Upper lobe of right lung (tissue), 1 donor: ENCODE results near the gene ZMYND12. TPM values are rescaled to one million over a fixed set of nuclear protein-coding genes. Genes with fewer than 3 reads are reported as not detected.

Source experiments
- ATAC-seq: fragments of 200-7000 bp; cut with Tn5 transposase; one replicate; pipeline ENCODE4 v1.9.1; 2020; ENCODE audit warnings: mild to moderate bottlenecking, moderate library complexity
- DNase-seq: peaks from one replicate; pipeline ENCODE4 v3.0.0-alpha.2; 2020
- H3K27ac ChIP-seq: fragments of 200-600 bp; one replicate; pipeline ENCODE4 v1.8.0; 2022
- H3K27me3 ChIP-seq: fragments of 200-600 bp; one replicate; pipeline ENCODE4 v1.8.0; 2022; ENCODE audit warnings: mild to moderate bottlenecking
- H3K36me3 ChIP-seq: fragments of 200-600 bp; one replicate; pipeline ENCODE4 v1.8.0; 2022
- H3K4me1 ChIP-seq: fragments of 200-600 bp; one replicate; pipeline ENCODE4 v1.8.0; 2022
- H3K4me3 ChIP-seq: fragments of 200-600 bp; one replicate; pipeline ENCODE4 v1.8.0; 2022; ENCODE audit warnings: mild to moderate bottlenecking
- H3K9me3 ChIP-seq: fragments of 200-600 bp; one replicate; pipeline ENCODE4 v1.8.0; 2022
- CTCF ChIP-seq: fragments of 200-600 bp; IDR thresholded peaks from one replicate; pipeline ENCODE4 v1.8.0; 2022; ENCODE audit warnings: antibody characterized with exemption
- intact Hi-C: fragments of 100-400 bp; cut with DNase I; formaldehyde crosslinking; loops from one replicate; pipeline ENCODE4 v1.11.0; 2022
- total RNA-seq: library from RNA; stranded (reverse); fragmentation: NEBNext Ultra II Directional; extraction: Animal tissue kit (Norgen Biotek cat#: 25700); gene quantifications from one replicate; pipeline ENCODE4 v1.2.1, GENCODE V29; 2021
- donor health status: DM: no; HTN: yes; CAD: no; lungs with severe emphysema.

The ZMYND12 gene
- total RNA-seq, 1 donor from 2014 or later: 1.9 TPM

GRCh38 chr1:42430286-42431135 lies 25.3 kb downstream of the ZMYND12 start:
- no peak for ATAC-seq
- no peak overlapping the region for H3K27ac ChIP-seq
- no peaks in the 10 kb centered on the region for H3K27me3 ChIP-seq
- no peak for DNase-seq
- no peaks in the 10 kb centered on the region for H3K4me1 ChIP-seq
- intact Hi-C loops: no loop called here
- H3K9me3 ChIP-seq: no peaks in the 10 kb centered on the region
- no peaks in the 10 kb centered on the region for H3K36me3 ChIP-seq
- H3K4me3 ChIP-seq: no peak overlapping the region
- no peak for TF ChIP-seq CTCF

DNA sequence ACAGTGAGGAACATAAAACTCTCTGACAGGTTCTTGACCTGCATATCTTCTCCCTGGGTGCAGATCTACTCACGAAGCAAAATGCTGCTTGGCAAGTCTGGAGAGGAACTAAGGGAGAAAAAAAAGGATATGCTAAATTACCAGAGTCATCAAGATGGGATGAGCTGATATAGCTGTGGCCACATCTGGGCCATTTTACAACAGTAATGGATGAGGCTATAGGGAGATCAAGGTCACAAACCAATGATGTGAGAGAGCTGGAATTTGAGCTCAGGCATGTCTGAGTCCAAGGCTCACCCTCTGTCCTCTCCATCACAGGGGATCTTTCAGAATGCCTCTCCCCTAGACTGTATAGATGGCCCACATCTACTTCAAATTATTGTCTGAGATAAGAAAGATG lies 26.2 kb downstream of the ZMYND12 start:
- H3K9me3 ChIP-seq: no peaks in the 10 kb centered on the region
- H3K27ac ChIP-seq: no peak overlapping the region
- no peak for DNase-seq
- H3K4me1 ChIP-seq: no peaks in the 10 kb centered on the region
- no peak for TF ChIP-seq CTCF
- no peaks in the 10 kb centered on the region for H3K27me3 ChIP-seq
- intact Hi-C loops: no loop called here
- ATAC-seq: no peak
- no peaks in the 10 kb centered on the region for H3K36me3 ChIP-seq
- no peak overlapping the region for H3K4me3 ChIP-seq

DNA sequence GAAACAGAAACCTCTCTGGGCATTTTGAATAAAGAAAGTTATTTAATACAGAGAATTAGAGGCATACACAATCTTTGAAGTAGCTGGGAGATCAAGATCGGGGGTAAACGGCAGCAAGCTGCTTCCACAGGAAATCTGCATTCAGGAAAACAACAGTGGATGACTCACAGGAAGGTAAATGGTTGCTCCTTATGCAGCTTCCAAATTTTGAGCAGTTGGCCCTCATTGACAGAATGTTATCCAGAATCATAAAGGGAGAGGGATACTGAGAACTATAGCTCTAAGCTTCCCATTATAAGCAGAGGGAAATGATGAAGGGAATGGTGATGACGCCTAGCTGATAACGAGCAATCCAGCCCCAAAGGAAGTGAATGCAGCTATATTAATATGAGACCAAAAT lies 28.6 kb downstream of the ZMYND12 start:
- no peaks in the 10 kb centered on the region for H3K4me1 ChIP-seq
- H3K36me3 ChIP-seq: no peaks in the 10 kb centered on the region
- H3K4me3 ChIP-seq: no peak overlapping the region
- ATAC-seq (no peak), DNase-seq (no peak)
- no peak overlapping the region for H3K27ac ChIP-seq
- no peaks in the 10 kb centered on the region for H3K27me3 ChIP-seq
- H3K9me3 ChIP-seq: no peaks in the 10 kb centered on the region
- no peak for TF ChIP-seq CTCF
- intact Hi-C loops: no loop called here

- Histone ChIP-seq H3K9me3 (no peaks in the 10 kb centered on the region), H3K27ac (no peak overlapping the region), H3K4me1 (peaks cover 12% of the 10 kb centered on the region), H3K4me3 (no peak overlapping the region), H3K36me3 (no peaks in the 10 kb centered on the region), H3K27me3 (no peaks in the 10 kb centered on the region)
- no peak for TF ChIP-seq CTCF
- ATAC-seq (no peak), DNase-seq (no peak)
- intact Hi-C loops: no loop called here
Measured at GRCh38 chr1:42424201-42424600, 31.6 kb downstream of the ZMYND12 start.

DNA sequence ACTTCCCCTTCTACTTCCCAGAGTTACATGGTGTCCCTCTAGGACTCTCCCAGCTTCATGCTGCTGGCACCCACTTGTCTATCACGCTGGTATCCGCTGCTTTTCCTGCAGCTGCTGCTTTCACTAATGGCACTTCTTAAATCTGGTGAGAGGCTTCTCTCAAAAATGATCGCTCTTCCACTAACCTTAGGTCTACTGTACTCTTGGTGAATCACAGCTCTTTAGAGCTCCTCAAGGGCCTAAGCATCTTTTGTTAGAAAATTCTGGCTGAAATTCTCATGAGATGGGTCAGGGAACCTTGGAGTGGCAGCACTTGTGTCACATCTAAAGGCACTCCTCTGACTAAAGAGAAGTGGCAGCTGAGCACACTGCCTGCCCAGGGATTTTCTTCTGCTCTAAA lies 32.1 kb downstream of the ZMYND12 start:
- intact Hi-C loops: no loop called here
- Histone ChIP-seq H3K27me3 (no peaks in the 10 kb centered on the region), H3K4me3 (no peak overlapping the region), H3K9me3 (no peaks in the 10 kb centered on the region), H3K4me1 (peaks cover 12% of the 10 kb centered on the region), H3K36me3 (no peaks in the 10 kb centered on the region), H3K27ac (no peak overlapping the region)
- no peak for ATAC-seq
- no peak for TF ChIP-seq CTCF
- no peak for DNase-seq
